Nephron (organoid): ENCODE results near the gene ARPC4.

Source experiments
- H3K27ac Mint-ChIP-seq, 3 experiments: 2 replicates each; pipeline ENCODE4 v1.8.0; 2020; ENCODE audit warnings: mixed read lengths in 3 of 3, mild to moderate bottlenecking in 2 of 3, moderate library complexity in 1 of 3
- H3K27me3 Mint-ChIP-seq: 2 replicates; pipeline ENCODE4 v1.8.0; 2021; ENCODE audit warnings: low read depth, mild to moderate bottlenecking, moderate library complexity, mixed read lengths
- H3K36me3 Mint-ChIP-seq: 2 replicates; pipeline ENCODE4 v1.8.0; 2020; ENCODE audit warnings: low read depth, mixed read lengths
- H3K4me1 Mint-ChIP-seq: 2 replicates; pipeline ENCODE4 v1.8.0; 2020; ENCODE audit warnings: mixed read lengths
- H3K4me3 Mint-ChIP-seq, 3 experiments: 2 replicates each; pipeline ENCODE4 v1.8.0; 2020; ENCODE audit warnings: mild to moderate bottlenecking in 3 of 3, mixed read lengths in 3 of 3, moderate library complexity in 2 of 3
- H3K9me3 Mint-ChIP-seq: 2 replicates; pipeline ENCODE4 v1.8.0; 2020; ENCODE audit warnings: mixed read lengths
- TF ChIP-seq, protein P1 (sequence below), 3 experiments: fragments of 200-600 bp; sonication (generic); IDR thresholded peaks; one replicate each; pipeline ENCODE4 v1.5.0; 2021; ENCODE audit warnings: antibody characterized with exemption in 3 of 3; ENCODE audit not compliant: unreplicated experiment in 3 of 3

Gene ARPC4

GRCh38 chr3:9792405-9793160 lies at the start of gene ARPC4, which contains the start of gene TADA3:
ARPC4 (plus strand) TSS chr3:9793082; CDS start chr3:9793122, 40 bp downstream.
TADA3 (minus strand) TSS chr3:9792473; CDS start chr3:9791466, 1,007 bp downstream.
- Mint-ChIP-seq H3K4me1 (peaks cover 28% of the 10 kb centered on the region), H3K27me3 (no peaks in the 10 kb centered on the region), H3K27ac (peak within 1 kb of the TSS; percentile 100), H3K9me3 (no peaks in the 10 kb centered on the region), H3K4me3 (peak within 1 kb of the TSS; percentile 95 to 98 (median 98)), H3K36me3 (peaks cover 37% of the 10 kb centered on the region)
- TF ChIP-seq, protein P1, sequence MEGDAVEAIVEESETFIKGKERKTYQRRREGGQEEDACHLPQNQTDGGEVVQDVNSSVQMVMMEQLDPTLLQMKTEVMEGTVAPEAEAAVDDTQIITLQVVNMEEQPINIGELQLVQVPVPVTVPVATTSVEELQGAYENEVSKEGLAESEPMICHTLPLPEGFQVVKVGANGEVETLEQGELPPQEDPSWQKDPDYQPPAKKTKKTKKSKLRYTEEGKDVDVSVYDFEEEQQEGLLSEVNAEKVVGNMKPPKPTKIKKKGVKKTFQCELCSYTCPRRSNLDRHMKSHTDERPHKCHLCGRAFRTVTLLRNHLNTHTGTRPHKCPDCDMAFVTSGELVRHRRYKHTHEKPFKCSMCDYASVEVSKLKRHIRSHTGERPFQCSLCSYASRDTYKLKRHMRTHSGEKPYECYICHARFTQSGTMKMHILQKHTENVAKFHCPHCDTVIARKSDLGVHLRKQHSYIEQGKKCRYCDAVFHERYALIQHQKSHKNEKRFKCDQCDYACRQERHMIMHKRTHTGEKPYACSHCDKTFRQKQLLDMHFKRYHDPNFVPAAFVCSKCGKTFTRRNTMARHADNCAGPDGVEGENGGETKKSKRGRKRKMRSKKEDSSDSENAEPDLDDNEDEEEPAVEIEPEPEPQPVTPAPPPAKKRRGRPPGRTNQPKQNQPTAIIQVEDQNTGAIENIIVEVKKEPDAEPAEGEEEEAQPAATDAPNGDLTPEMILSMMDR (IDR thresholded peaks at IDR 0.05; ENCODE audit: unreplicated experiment in 3 of 3), result no peak

- Mint-ChIP-seq H3K9me3 (no peaks in the 10 kb centered on the region), H3K4me3 (no peak overlapping the region), H3K27me3 (no peaks in the 10 kb centered on the region), H3K36me3 (peaks cover 71% of the 10 kb centered on the region), H3K4me1 (no peaks in the 10 kb centered on the region), H3K27ac (no peak overlapping the region)
- TF ChIP-seq, protein P1 (IDR thresholded peaks at IDR 0.05; ENCODE audit: unreplicated experiment in 3 of 3), result no peak
These were observed 49.3 kb upstream of the ARPC4 start for GRCh38 chr3:9743548-9743947.

- no peaks in the 10 kb centered on the region for H3K27me3 Mint-ChIP-seq
- TF ChIP-seq, protein P1 (IDR thresholded peaks at IDR 0.05; ENCODE audit: unreplicated experiment in 3 of 3), result no peak
- H3K36me3 Mint-ChIP-seq, result peaks cover 68% of the 10 kb centered on the region
- peaks cover 2% of the 10 kb centered on the region for H3K4me1 Mint-ChIP-seq
- H3K4me3 Mint-ChIP-seq, result no peak overlapping the region
- no peaks in the 10 kb centered on the region for H3K9me3 Mint-ChIP-seq
- no peak overlapping the region for H3K27ac Mint-ChIP-seq
These were observed 48.7 kb upstream of the ARPC4 start for GRCh38 chr3:9744162-9744561.

GRCh38 chr3:9745521-9745920 lies 47.4 kb upstream of the ARPC4 start:
- Mint-ChIP-seq H3K27me3 (no peaks in the 10 kb centered on the region), H3K4me1 (peaks cover 14% of the 10 kb centered on the region), H3K27ac (no peak overlapping the region), H3K36me3 (peaks cover 65% of the 10 kb centered on the region), H3K4me3 (no peak overlapping the region), H3K9me3 (no peaks in the 10 kb centered on the region)
- TF ChIP-seq, protein P1 (IDR thresholded peaks at IDR 0.05; ENCODE audit: unreplicated experiment in 3 of 3), result no peak

- TF ChIP-seq, protein P1 (IDR thresholded peaks at IDR 0.05; ENCODE audit: unreplicated experiment in 3 of 3), result no peak
- no peak overlapping the region for H3K4me3 Mint-ChIP-seq
- H3K9me3 Mint-ChIP-seq, result no peaks in the 10 kb centered on the region
- H3K27ac Mint-ChIP-seq, result peak overlapping the region in 1 of 3 experiments; percentile 16
- peaks cover 22% of the 10 kb centered on the region for H3K4me1 Mint-ChIP-seq
- no peaks in the 10 kb centered on the region for H3K27me3 Mint-ChIP-seq
- H3K36me3 Mint-ChIP-seq, result peaks cover 62% of the 10 kb centered on the region
These were observed 46.6 kb upstream of the ARPC4 start for GRCh38 chr3:9746330-9746729.

GRCh38 chr3:9747267-9747666 lies 45.6 kb upstream of the ARPC4 start:
- TF ChIP-seq, protein P1 (IDR thresholded peaks at IDR 0.05; ENCODE audit: unreplicated experiment in 3 of 3), result no peak
- no peaks in the 10 kb centered on the region for H3K9me3 Mint-ChIP-seq
- no peaks in the 10 kb centered on the region for H3K27me3 Mint-ChIP-seq

More at GRCh38 chr3:9747267-9747666, 45.6 kb upstream of the ARPC4 start:
- Mint-ChIP-seq H3K36me3 (peaks cover 65% of the 10 kb centered on the region), H3K4me1 (peaks cover 29% of the 10 kb centered on the region), H3K27ac (no peak overlapping the region), H3K4me3 (peak overlapping the region in 2 of 3 experiments; percentile 48 to 50)
